Trophoblast cell (in vitro differentiated cells and primary cell): ENCODE data around the gene TNP2.

Experiments
- DNase-seq, 2 donors: peaks; one replicate each; pipeline ENCODE4 v3.0.0-alpha.2; 2016
- H2AFZ ChIP-seq: 2 replicates; pipeline ENCODE4 v1.6.1; 2013; ENCODE audit warnings: low read length, moderate library complexity, mild to moderate bottlenecking; ENCODE audit not compliant: insufficient read depth, poor library complexity
- H2AK5ac ChIP-seq: 2 replicates; pipeline ENCODE4 v1.6.1; 2013; ENCODE audit warnings: mild to moderate bottlenecking, low read length
- H2BK120ac ChIP-seq: 2 replicates; pipeline ENCODE4 v1.6.1; 2013; ENCODE audit warnings: low read length, mild to moderate bottlenecking, moderate library complexity; ENCODE audit not compliant: insufficient read depth, poor library complexity
- H2BK12ac ChIP-seq: 2 replicates; pipeline ENCODE4 v1.6.1; 2013; ENCODE audit warnings: mild to moderate bottlenecking, low read length, moderate library complexity
- H2BK5ac ChIP-seq: 2 replicates; pipeline ENCODE4 v1.6.1; 2013; ENCODE audit warnings: low read length, low read depth, moderate library complexity, mild to moderate bottlenecking; ENCODE audit not compliant: poor library complexity
- H3K14ac ChIP-seq: 2 replicates; pipeline ENCODE4 v1.6.1; 2013; ENCODE audit warnings: mild to moderate bottlenecking, low read length
- H3K18ac ChIP-seq: 2 replicates; pipeline ENCODE4 v1.6.1; 2013; ENCODE audit warnings: mild to moderate bottlenecking, low read length
- H3K23ac ChIP-seq: 2 replicates; pipeline ENCODE4 v1.6.1; 2013; ENCODE audit warnings: low read length
- H3K27ac ChIP-seq: 2 replicates; pipeline ENCODE4 v1.5.1; 2013; ENCODE audit warnings: low read depth, mild to moderate bottlenecking, inconsistent platforms, low read length, moderate library complexity
- H3K27me3 ChIP-seq: 2 replicates; pipeline ENCODE4 v1.6.1; 2013; ENCODE audit warnings: inconsistent platforms, mild to moderate bottlenecking, low read length, moderate library complexity; ENCODE audit not compliant: insufficient read depth
- H3K36me3 ChIP-seq, 2 experiments: 1 replicate in 1 of 2; 2 replicates in 1 of 2; pipeline ENCODE4 v1.6.1; 2013; ENCODE audit warnings: low read length in 2 of 2, mild to moderate bottlenecking in 2 of 2, moderate library complexity in 1 of 2; ENCODE audit not compliant: insufficient read depth in 2 of 2, control insufficient read depth in 1 of 2
- H3K4ac ChIP-seq: 2 replicates; pipeline ENCODE4 v1.6.1; 2013; ENCODE audit warnings: low read depth, mild to moderate bottlenecking, low read length, moderate library complexity
- H3K4me1 ChIP-seq, 2 experiments: 1 replicate in 1 of 2; 2 replicates in 1 of 2; pipeline ENCODE4 v1.6.1; 2013; ENCODE audit warnings: low read length in 2 of 2, mild to moderate bottlenecking in 2 of 2, moderate library complexity in 1 of 2; ENCODE audit not compliant: insufficient read depth in 2 of 2, control insufficient read depth in 1 of 2
- H3K4me2 ChIP-seq: 2 replicates; pipeline ENCODE4 v1.6.1; 2013; ENCODE audit warnings: inconsistent platforms, mild to moderate bottlenecking, low read length, moderate library complexity
- H3K4me3 ChIP-seq: 2 replicates; pipeline ENCODE4 v1.5.1; 2013; ENCODE audit warnings: mild to moderate bottlenecking, low read depth, low read length, inconsistent platforms
- H3K79me1 ChIP-seq: one replicate; pipeline ENCODE4 v1.6.1; 2013; ENCODE audit warnings: low read length
- H3K79me2 ChIP-seq: 2 replicates; pipeline ENCODE4 v1.6.1; 2013; ENCODE audit warnings: low read length, mild to moderate bottlenecking; ENCODE audit not compliant: control insufficient read depth, insufficient read depth, poor library complexity
- H3K9ac ChIP-seq: 2 replicates; pipeline ENCODE4 v1.6.1; 2013; ENCODE audit warnings: mild to moderate bottlenecking, low read length
- H3K9me3 ChIP-seq: 2 replicates; pipeline ENCODE4 v1.6.1; 2013; ENCODE audit warnings: low read depth, mild to moderate bottlenecking, control low read depth, inconsistent platforms, low read length; ENCODE audit not compliant: insufficient read depth
- H4K12ac ChIP-seq: 2 replicates; pipeline ENCODE4 v1.6.1; 2013; ENCODE audit warnings: low read depth, mild to moderate bottlenecking, low read length, moderate library complexity
- H4K8ac ChIP-seq: 2 replicates; pipeline ENCODE4 v1.6.1; 2013; ENCODE audit warnings: low read depth, mild to moderate bottlenecking, low read length, moderate library complexity
- H4K91ac ChIP-seq: one replicate; pipeline ENCODE4 v1.6.1; 2013; ENCODE audit warnings: low read depth, mild to moderate bottlenecking, low read length, moderate library complexity
- WGBS: extraction: QIAGEN DNeasy Blood & Tissue Kit; methylation state at CpG from one replicate; pipeline ENCODE4 v1.1.7; 2013; ENCODE audit warnings: missing lambda C conversion rate; ENCODE audit not compliant: insufficient read length, insufficient coverage; ENCODE audit errors: extremely low coverage; 5-methylcytosine and 5-hydroxymethylcytosine counted together

The TNP2 gene

DNA sequence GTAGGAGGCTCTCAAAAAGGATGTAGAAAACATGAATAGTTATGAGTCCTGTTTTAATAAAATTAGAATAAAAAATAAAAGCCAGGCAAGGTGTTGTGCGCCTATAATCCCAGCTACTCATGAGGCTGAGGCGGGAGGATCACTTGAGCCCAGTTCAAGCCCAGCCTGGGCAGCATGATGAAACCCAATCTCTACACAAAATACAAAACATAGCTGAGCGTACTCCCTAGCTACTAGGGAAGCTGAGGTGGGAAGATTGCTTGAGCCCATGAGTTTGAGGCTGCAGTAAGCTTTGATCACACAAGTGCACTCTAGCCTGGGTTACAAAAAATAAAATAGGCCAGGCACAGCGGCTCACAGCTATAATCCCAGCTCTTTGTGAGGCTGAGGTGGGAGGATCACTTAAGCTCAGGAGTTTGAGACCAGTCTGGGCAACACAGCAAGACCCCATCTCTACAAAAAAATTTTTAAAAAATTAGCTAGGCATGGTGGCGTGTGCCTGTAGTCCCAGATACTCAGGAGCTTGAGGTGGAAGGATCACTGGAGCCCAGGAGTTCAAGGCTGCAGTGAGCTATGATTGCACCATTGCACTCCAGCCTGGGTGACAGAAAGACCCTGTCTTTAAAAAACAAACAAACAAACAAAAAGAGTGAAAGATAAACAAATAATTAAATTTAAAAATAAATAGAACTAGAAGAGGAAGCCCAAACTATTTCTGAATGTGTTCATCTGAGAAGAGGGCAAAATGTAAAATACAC is 29.2 kb upstream of the TNP2 start:
- Histone ChIP-seq H4K8ac (no peak overlapping the region), H2BK5ac (no peak overlapping the region), H3K27me3 (no peaks in the 10 kb centered on the region), H3K4me1 (peaks cover 4 to 20% of the 10 kb centered on the region in 2 experiments), H2BK120ac (no peak overlapping the region), H3K4me3 (no peak overlapping the region), H3K18ac (no peak overlapping the region), H4K12ac (no peak overlapping the region), H3K9ac (no peak overlapping the region), H3K36me3 (no peaks in the 10 kb centered on the region), H3K9me3 (no peaks in the 10 kb centered on the region), H2AFZ (no peak overlapping the region), H3K4ac (no peak overlapping the region), H3K79me2 (no peaks in the 10 kb centered on the region), H4K91ac (no peak overlapping the region), H2AK5ac (no peak overlapping the region), H3K23ac (no peak overlapping the region), H2BK12ac (no peak overlapping the region), H3K14ac (no peak overlapping the region), H3K79me1 (peaks cover 4% of the 10 kb centered on the region), H3K27ac (no peak overlapping the region), H3K4me2 (no peak overlapping the region)
- no peak for DNase-seq
- no CpG with 5 or more reads among the region's 5 CpGs for WGBS

DNA sequence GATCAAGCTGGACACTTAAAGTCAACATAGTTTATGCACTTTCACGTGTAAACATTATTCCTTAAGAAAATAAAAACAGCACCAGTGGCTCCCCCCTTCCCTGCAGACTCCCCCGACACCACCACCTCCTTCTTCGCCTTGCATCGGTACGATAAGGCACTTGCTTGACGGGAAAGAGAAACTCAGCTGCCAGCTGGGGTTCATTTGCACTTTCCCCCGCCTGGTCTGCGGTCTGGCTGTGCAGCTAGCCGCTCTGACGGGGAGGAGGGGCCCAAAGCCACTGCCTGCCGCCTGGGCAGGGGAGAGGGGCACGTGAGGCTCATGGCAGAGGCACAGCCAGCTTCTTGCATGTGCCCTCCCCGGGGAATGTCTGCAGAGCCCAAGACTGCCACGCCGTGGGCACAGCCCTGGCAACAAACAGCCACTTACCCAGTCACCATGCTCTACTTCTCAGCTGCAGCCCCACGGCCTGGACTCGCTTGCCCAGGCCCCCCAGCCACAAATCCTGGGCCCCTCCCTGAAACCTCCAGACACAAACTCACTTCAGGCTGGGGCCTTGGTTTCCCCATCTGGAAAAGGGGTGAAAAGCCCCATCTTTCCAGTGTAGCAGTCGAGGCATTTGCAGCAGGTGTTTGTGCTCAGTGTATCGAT is 28.5 kb upstream of the TNP2 start:
- Histone ChIP-seq H4K8ac (no peak overlapping the region), H3K4ac (no peak overlapping the region)
- no CpG with 5 or more reads among the region's 19 CpGs for WGBS

DNA sequence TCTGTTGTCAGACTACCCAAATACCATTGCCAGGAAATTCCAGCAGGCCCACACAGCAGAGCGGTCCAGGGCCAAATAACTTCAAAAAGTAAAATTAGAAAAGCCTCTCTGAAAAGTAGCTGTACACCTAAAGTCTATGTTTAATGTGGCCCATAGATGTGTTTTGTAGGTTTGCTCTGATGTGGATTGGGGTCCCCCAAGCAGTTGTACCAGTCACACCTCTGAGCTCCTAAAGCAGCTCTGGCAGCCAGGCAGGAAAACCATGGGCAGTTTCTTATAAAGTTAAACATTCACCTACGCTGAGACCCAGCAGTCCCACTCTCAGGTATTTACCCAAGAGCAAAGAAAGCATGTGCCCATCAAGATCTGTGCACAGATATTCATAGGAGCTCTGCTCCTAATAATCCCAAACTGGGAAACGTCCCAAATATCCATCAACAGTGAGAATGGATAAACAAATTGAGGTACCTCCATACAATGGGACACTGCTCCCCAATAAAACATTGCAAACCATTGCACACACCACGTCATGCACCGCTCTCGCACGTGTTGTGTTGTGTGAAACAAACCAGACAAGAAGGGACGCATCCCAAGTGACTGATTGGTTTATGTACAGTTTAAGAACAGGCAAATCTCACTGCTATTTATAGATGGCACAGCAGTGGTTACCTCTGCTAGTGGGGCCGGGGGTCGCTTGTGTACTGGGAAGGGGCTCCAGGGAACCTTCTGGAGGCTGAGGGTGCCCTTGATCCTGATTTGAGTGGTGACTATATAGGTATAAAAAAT is 27.8 kb upstream of the TNP2 start:
- Histone ChIP-seq H2BK120ac (no peak overlapping the region), H4K91ac (no peak overlapping the region), H2AK5ac (no peak overlapping the region), H3K9me3 (no peaks in the 10 kb centered on the region), H3K36me3 (no peaks in the 10 kb centered on the region), H3K14ac (no peak overlapping the region), H3K18ac (no peak overlapping the region), H3K27me3 (no peaks in the 10 kb centered on the region), H3K27ac (no peak overlapping the region), H4K8ac (no peak overlapping the region), H2BK12ac (no peak overlapping the region), H3K23ac (no peak overlapping the region), H3K79me2 (no peaks in the 10 kb centered on the region), H3K9ac (no peak overlapping the region), H2AFZ (no peak overlapping the region), H3K4me1 (peaks cover 3 to 16% of the 10 kb centered on the region in 2 experiments), H3K79me1 (peaks cover 2% of the 10 kb centered on the region), H3K4ac (no peak overlapping the region), H3K4me2 (no peak overlapping the region), H2BK5ac (no peak overlapping the region), H3K4me3 (no peak overlapping the region), H4K12ac (no peak overlapping the region)
- DNase-seq = no peak
- WGBS = no CpG with 5 or more reads among the region's 10 CpGs

More for the DNA sequence above, 28.5 kb upstream of the TNP2 start:
- H4K91ac ChIP-seq = no peak overlapping the region
- no peak overlapping the region for H3K23ac ChIP-seq
- DNase-seq = no peak
- H2BK120ac ChIP-seq = no peak overlapping the region
- no peak overlapping the region for H3K27ac ChIP-seq
- no peaks in the 10 kb centered on the region for H3K79me2 ChIP-seq
- H3K9me3 ChIP-seq = no peaks in the 10 kb centered on the region
- no peak overlapping the region for H3K4me2 ChIP-seq
- no peak overlapping the region for H3K18ac ChIP-seq
- H4K12ac ChIP-seq = no peak overlapping the region
- no peak overlapping the region for H3K9ac ChIP-seq
- peaks cover 2 to 16% of the 10 kb centered on the region in 2 experiments for H3K4me1 ChIP-seq
- no peaks in the 10 kb centered on the region for H3K27me3 ChIP-seq
- H2BK5ac ChIP-seq = no peak overlapping the region
- H3K14ac ChIP-seq = no peak overlapping the region
- no peak overlapping the region for H2BK12ac ChIP-seq
- no peak overlapping the region for H2AFZ ChIP-seq
- H2AK5ac ChIP-seq = no peak overlapping the region
- no peaks in the 10 kb centered on the region for H3K36me3 ChIP-seq
- H3K79me1 ChIP-seq = peaks cover 4% of the 10 kb centered on the region
- no peak overlapping the region for H3K4me3 ChIP-seq

DNA sequence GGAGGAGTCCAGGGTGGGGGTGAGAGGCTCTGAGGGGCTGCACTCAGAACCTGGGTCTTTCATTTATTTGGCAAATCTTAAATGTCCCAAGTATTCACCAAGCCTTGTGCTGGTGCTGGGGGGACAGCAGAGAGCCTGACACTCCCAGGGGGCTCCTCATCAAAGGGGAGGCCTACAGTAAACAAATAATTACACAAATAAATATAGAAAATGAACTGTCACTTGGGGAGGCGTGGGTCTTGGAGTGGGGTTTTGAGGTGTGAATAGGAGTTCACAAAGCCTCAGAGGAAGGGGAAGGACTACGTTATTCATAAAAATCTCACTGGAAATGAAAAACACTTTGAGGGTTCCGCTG is 27.2 kb upstream of the TNP2 start:
- H4K91ac ChIP-seq = peak overlapping the region; percentile 36
- DNase-seq = no peak
- H3K36me3 ChIP-seq = no peaks in the 10 kb centered on the region
- H3K4me1 ChIP-seq = peaks cover 8 to 20% of the 10 kb centered on the region in 2 experiments
- no peak overlapping the region for H2AK5ac ChIP-seq
- no peak overlapping the region for H3K18ac ChIP-seq
- no peak overlapping the region for H4K12ac ChIP-seq
- H3K4ac ChIP-seq = no peak overlapping the region
- H3K4me3 ChIP-seq = no peak overlapping the region
- no peaks in the 10 kb centered on the region for H3K9me3 ChIP-seq
- H4K8ac ChIP-seq = peak overlapping the region; percentile 40
- no peak overlapping the region for H2AFZ ChIP-seq
- no peak overlapping the region for H3K9ac ChIP-seq
- no peak overlapping the region for H3K4me2 ChIP-seq
- H3K23ac ChIP-seq = no peak overlapping the region
- H3K27me3 ChIP-seq = no peaks in the 10 kb centered on the region
- H2BK5ac ChIP-seq = peak overlapping the region; percentile 29
- peak overlapping the region; percentile 49 for H2BK120ac ChIP-seq
- peak overlapping the region; percentile 58 for H2BK12ac ChIP-seq
- H3K79me2 ChIP-seq = no peaks in the 10 kb centered on the region
- WGBS = no CpG with 5 or more reads among the region's 3 CpGs
- no peak overlapping the region for H3K14ac ChIP-seq
- H3K27ac ChIP-seq = no peak overlapping the region
- H3K79me1 ChIP-seq = peaks cover 5% of the 10 kb centered on the region
